Measurements from ENCODE around the gene HNRNPA0. TPM values are rescaled to one million over a fixed set of nuclear protein-coding genes. Genes with fewer than 3 reads are reported as not detected.

The HNRNPA0 gene
- total and polyA plus RNA-seq, 9 of the 15 experiments (the other 6 are each of a cell fraction or from before 2014, with no cell fraction given), result 5.0 to 33.3 (median 10.7) TPM

GRCh38 chr5:137754188-137754960, at the start of gene HNRNPA0 (continued):
- TF ChIP-seq PRPF4 (IDR thresholded peaks at IDR 0.05; ENCODE audit: insufficient read depth, low read depth, low read length, poor library complexity, severe bottlenecking) (no peak), ZNF24 (IDR thresholded peaks at IDR 0.05) (no peak), MCM7 (IDR thresholded peaks at IDR 0.05) (no peak), ZBTB7A (IDR thresholded peaks at IDR 0.05; ENCODE audit: borderline replicate concordance, control insufficient read depth, low read depth, low read length) (peak; percentile 91; the same call in 1 of the 2 replicates), MEF2D (tag; conservative IDR thresholded peaks at IDR 0.05; ENCODE audit: low read depth) (no peak), TAF7 (tag; IDR thresholded peaks at IDR 0.05) (peak; percentile 94), TCF3 (CRISPR knock-in tag; IDR thresholded peaks at IDR 0.05) (peak; percentile 28), SAFB2 (IDR thresholded peaks at IDR 0.05; ENCODE audit: borderline replicate concordance, low read depth, low read length, severe bottlenecking) (no peak), ZNF592 (IDR thresholded peaks at IDR 0.05) (no peak), SPI1 (IDR thresholded peaks at IDR 0.05; ENCODE audit: borderline replicate concordance, low read depth, low read length) (peak; percentile 98), ELF2 (CRISPR knock-in tag; IDR thresholded peaks at IDR 0.05) (no peak), FOXJ2 (tag; IDR thresholded peaks at IDR 0.05) (no peak; the same call in 1 of the 2 replicates), TFAM (CRISPR knock-in tag; conservative IDR thresholded peaks at IDR 0.05) (no peak), NEUROD1 (IDR thresholded peaks at IDR 0.05; ENCODE audit: borderline replicate concordance, low read depth, low read length, partially characterized antibody) (peak; percentile 89), CAMTA2 (CRISPR knock-in tag; conservative IDR thresholded peaks at IDR 0.05) (0 out of 2 replicates have a peak, but pooled peaks have one; percentile 55), ZNF609 (CRISPR knock-in tag; IDR thresholded peaks at IDR 0.05; ENCODE audit: borderline replicate concordance) (no peak), MYNN (IDR thresholded peaks at IDR 0.05) (no peak), MYNN (CRISPR knock-in tag; IDR thresholded peaks at IDR 0.05) (no peak)

All from K562 (cell line).